GM10266 (cell line): Measurements from ENCODE around the gene WWP2.
"Not testable (repeated sequence)": the region's sequence is repeated elsewhere in the genome, so short reads cannot be mapped to it uniquely, and the experiment has no call there.

ENCODE experiments used
- DNase-seq: peaks from one replicate; pipeline ENCODE4 v3.0.0; 2012; ENCODE audit errors: extremely low spot score
- CTCF ChIP-seq: IDR thresholded peaks from 2 replicates; pipeline ENCODE4 v1.5.1; 2012; ENCODE audit warnings: mild to moderate bottlenecking, low read depth; ENCODE audit not compliant: control insufficient read depth, insufficient read depth; ENCODE audit errors: missing control alignments

The WWP2 gene

DNA sequence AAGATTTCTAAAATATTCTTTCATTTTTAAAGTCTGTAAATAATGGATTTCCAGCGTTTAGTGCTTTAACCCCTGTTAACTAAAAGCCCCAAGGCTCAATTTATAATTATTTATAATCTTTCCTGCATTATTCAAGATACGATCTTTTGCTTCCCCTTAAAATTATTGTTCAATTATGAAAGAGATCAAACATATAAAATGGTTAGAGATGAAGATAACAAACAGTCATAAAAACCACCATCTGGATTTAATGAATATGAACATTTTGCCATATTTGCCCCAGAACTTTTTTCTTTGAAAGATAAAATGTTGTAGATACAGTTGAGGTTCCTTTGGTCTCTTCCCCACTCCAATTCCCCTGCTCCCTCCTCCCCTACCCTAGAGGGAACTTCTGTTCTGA, 17.6 kb downstream of the WWP2 start:
- no peak for TF ChIP-seq CTCF
- no peak for DNase-seq

GRCh38 chr16:69781118-69781517, 19.0 kb downstream of the WWP2 start:
- no peak for TF ChIP-seq CTCF
- DNase-seq, result no peak

GRCh38 chr16:69784586-69784985, 22.5 kb downstream of the WWP2 start:
- DNase-seq, result no peak
- TF ChIP-seq CTCF, result no peak

- TF ChIP-seq CTCF, result no peak
- DNase-seq, result no peak
Observed at GRCh38 chr16:69787883-69788282, 25.8 kb downstream of the WWP2 start.

- not testable (repeated sequence) for DNase-seq
Observed at GRCh38 chr16:69791391-69791847, 29.3 kb downstream of the WWP2 start.

DNA sequence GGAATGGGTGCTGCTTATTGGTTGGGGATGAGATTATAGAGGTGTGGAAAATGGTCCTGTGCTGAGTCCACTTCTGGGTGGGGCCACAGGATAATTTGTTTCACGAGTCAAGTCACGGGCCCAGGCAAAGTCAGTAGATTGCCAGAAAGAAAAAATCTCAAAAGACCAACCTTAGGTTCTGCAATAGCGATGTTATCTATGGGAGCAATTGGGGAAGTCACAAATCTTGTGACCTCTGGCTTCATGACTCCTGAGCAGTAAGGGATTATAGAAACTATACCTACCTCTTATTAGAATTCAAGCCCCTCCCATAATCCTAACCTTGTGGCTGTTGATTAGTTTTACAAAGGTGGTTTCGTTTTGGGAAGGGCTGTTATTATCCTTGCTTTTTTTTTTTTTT, 31.4 kb downstream of the WWP2 start:
- DNase-seq, result no peak
- no peak for TF ChIP-seq CTCF

GRCh38 chr16:69794486-69794885, 32.4 kb downstream of the WWP2 start:
- DNase-seq, result no peak
- TF ChIP-seq CTCF, result no peak

- peak; percentile 76 for TF ChIP-seq CTCF
- DNase-seq, result peak; percentile 57
Observed at GRCh38 chr16:69796285-69797118, 34.4 kb downstream of the WWP2 start.
